ENCODE results near the gene TNFAIP8L3.
A peak's percentile ranks its signal among the peaks of the same experiment; 100 is the strongest.

The TNFAIP8L3 gene

GRCh38 chr15:51090753-51091152 is 4.0 kb downstream of the TNFAIP8L3 start:
- DNase-seq (ENCODE audit: low read depth in 1 of 2, low spot score in 1 of 2), result no peak

GRCh38 chr15:51089699-51090453 is 4.8 kb downstream of the TNFAIP8L3 start:
- no peak for DNase-seq (ENCODE audit: low read depth in 1 of 2, low spot score in 1 of 2)

- no peak for DNase-seq (ENCODE audit: low read depth in 1 of 2, low spot score in 1 of 2)
Measured at GRCh38 chr15:51089041-51089440, 5.7 kb downstream of the TNFAIP8L3 start.

DNA sequence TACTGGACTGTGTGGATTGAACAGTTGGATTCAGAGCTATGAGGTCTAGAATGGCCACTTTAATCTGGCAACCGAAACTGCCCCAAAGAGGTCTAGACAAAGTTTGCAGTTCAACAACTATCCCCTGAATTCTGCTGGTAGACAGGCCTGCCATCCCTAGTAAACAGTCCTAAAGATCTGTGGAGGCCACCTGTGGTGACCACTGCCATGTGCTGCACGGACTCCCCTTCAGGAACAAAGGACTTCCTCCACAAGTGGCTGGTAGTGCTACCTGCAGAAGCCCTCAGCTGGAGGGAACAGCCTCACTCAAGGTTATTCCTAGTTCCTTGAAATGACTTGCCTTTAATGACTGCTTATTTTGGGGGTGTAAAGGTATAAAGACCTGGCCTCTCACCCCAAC is 6.1 kb downstream of the TNFAIP8L3 start:
- DNase-seq (ENCODE audit: low read depth in 1 of 2, low spot score in 1 of 2), result no peak

DNA sequence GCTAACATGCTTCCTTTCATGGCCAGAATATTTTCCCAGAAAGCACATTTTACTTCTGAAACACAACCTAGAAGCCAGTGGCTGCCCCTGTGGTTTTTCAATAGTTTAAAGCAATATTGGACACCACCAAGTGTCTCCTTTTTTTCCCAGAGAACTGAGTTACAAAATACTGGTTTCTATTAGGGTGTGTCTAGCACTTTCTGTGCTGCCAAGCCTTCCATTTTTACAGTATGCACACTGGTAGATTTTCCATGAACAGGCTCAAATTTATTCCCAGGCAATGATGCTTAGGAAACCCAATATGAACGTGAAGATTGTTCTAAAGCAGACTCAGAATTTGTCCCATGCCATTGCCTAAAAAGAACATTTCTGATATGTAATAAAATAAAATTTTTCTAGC is 7.2 kb downstream of the TNFAIP8L3 start:
- DNase-seq (ENCODE audit: low read depth in 1 of 2, low spot score in 1 of 2), result no peak

GRCh38 chr15:51086409-51086808 is 8.3 kb downstream of the TNFAIP8L3 start:
- DNase-seq (ENCODE audit: low read depth in 1 of 2, low spot score in 1 of 2), result no peak

DNA sequence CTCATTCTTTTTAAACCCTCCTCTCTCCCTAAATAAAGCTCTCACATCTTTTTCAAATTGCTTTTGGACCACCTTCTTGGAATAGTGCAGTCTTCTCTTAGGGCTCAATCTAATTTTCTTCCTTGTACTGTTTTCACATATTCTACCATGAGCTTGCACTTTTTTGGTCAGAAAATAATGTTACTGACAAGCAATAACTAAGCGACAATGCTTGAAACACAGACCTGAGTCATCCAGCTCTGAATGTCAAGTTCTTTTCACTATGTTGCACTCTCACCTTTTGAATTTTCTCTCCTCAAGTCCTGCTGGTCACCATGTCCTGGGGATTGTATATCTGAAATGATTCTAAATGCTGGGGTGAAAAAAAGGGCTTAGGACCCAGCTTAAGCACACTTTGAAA is 8.9 kb downstream of the TNFAIP8L3 start:
- DNase-seq (ENCODE audit: low read depth in 1 of 2, low spot score in 1 of 2), result no peak

- no peak for DNase-seq (ENCODE audit: low read depth in 1 of 2, low spot score in 1 of 2)
Measured at GRCh38 chr15:51083641-51084166, 11.0 kb downstream of the TNFAIP8L3 start.

DNA sequence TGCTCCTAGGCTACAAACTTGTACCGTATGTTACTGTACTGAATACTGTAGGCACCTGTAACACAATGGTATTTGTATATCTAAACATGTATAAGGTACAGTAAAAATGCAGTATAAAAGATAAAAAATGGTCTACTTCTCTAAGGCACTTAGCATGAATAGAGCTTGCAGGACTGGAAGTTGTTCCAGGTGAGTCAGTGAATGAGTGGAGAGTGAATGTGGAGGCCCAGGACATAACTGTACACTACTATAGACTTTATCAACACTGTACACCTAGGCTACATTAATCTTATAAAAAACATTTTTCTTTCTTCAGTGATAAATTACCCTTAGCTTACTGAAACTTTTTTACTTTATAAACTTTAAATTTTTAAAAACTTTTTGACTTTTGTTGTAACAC is 12.5 kb downstream of the TNFAIP8L3 start:
- no peak for DNase-seq (ENCODE audit: low read depth in 1 of 2, low spot score in 1 of 2)

DNA sequence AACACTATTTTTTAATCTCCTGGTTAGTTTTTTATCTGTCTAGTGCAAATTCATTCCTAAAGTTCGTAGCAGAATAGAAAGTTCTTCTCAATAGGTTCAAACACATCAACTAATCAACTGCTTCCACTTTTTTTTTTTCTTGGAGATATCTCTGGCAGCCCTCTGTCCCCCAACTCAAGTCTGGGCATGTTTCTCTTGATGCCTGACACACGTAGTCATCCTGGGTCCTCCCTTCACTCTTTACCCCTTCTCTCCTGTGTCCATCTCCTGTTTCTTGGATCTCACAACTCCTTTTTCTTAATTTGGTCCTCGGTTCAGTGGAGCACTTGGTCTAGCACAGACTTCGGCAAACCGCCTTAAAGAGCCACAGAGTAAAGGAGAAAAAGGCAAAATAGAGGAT is 14.4 kb downstream of the TNFAIP8L3 start:
- no peak for DNase-seq (ENCODE audit: low read depth in 1 of 2, low spot score in 1 of 2)

- DNase-seq (ENCODE audit: low read depth in 1 of 2, low spot score in 1 of 2), result no peak
Measured at GRCh38 chr15:51079226-51079625, 15.5 kb downstream of the TNFAIP8L3 start.

GRCh38 chr15:51077221-51078153 is 17.2 kb downstream of the TNFAIP8L3 start:
- DNase-seq (ENCODE audit: low read depth in 1 of 2, low spot score in 1 of 2), result peak in 1 of 2 donors; percentile 57

DNA sequence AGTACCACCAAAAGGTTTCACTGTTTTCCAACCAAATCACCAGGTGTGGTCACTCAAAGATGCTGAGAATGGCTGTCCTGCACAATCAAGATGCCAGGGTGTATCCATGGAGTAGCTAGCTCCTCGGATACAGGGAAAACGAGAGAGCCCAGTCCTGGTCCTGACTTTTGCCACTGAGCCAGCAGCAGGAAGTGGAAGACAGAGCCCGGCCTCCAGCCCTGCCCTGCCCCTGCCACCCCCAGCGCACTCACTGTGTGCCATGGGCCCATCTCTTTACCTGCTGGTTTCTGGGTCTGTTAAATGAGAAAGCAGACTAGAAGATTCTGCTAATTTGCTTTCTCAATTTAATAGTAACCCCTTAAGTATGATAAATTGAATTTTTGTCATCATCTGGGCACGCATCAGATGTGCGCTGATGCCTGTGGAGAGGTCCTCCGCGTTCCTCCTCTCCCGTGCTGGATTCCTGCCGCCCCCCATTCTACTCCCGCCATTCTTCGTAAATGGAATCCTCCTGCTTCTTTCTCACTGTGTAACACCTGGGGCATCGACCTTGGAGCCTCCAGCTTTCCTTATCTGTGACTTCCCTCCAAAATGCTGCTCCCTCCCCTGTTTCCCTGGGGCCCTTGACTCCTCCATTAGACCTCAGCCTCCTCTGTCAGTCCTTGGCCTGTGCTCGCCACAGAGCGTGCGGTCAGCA is 18.0 kb downstream of the TNFAIP8L3 start:
- no peak for DNase-seq (ENCODE audit: low read depth in 1 of 2, low spot score in 1 of 2)

GRCh38 chr15:51075826-51076523 is 18.7 kb downstream of the TNFAIP8L3 start:
- DNase-seq (ENCODE audit: low read depth in 1 of 2, low spot score in 1 of 2), result no peak

DNA sequence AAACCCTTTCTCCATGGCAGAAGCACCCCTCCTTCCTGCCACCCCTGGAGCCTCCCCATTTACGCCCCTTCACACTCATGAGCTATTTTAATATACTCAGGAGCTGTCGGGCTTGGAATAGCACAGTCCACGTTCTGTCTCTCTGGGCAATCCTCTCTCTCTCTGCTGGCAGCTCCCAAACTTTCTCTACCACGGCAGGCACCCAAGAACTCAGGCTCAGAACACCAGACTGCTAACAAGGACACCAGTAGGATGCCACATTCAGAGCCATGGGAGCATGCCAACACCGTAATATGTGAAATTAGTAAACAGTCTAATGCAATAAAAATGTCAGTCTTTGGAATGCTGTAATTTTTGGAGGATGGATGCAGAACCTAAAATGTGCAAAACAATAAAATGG is 19.3 kb downstream of the TNFAIP8L3 start:
- no peak for DNase-seq (ENCODE audit: low read depth in 1 of 2, low spot score in 1 of 2)

DNA sequence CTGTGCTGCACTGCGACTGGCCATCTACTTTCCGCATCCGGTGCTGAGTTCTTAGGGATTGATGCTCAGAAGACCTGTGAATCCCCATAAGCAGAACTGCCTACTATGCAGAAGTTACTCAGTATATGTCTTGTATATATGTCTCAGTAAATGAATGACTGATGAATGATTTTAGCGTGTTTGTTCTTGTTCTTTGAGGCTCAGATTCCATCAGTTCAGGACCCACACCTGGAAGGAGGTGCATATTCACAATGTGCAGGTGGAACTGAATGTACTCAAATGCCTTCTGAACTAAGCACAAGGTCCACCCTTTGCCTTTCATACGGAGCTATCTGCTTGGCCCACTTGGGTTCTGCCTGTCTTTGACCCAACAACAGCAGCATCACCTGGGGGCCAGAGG is 19.8 kb downstream of the TNFAIP8L3 start:
- DNase-seq (ENCODE audit: low read depth in 1 of 2, low spot score in 1 of 2), result no peak

GRCh38 chr15:51071578-51071977 is 23.1 kb downstream of the TNFAIP8L3 start:
- no peak for DNase-seq (ENCODE audit: low read depth in 1 of 2, low spot score in 1 of 2)

GRCh38 chr15:51069983-51070382 is 24.7 kb downstream of the TNFAIP8L3 start:
- DNase-seq (ENCODE audit: low read depth in 1 of 2, low spot score in 1 of 2), result no peak

DNA sequence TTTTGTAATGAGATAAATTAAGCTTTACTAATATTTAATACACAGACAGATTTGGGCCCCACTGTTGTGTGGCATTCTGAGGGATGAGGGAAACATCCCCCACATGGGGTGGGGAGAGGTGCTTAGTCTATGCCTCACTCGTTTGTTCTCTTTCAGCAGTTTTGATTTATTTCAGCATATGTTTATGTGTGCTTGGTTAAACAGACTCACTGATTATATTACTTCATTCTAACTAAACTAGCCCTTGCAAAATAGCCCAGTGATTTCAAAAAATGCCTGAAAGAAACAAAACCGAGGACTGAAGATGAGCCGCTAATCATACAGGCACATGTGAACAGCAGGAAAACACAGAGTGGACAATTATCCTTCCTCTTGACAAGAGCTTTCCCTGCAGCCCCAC is 27.2 kb downstream of the TNFAIP8L3 start:
- DNase-seq (ENCODE audit: low read depth in 1 of 2, low spot score in 1 of 2), result no peak

GRCh38 chr15:51065781-51066180 is 28.9 kb downstream of the TNFAIP8L3 start:
- DNase-seq (ENCODE audit: low read depth in 1 of 2, low spot score in 1 of 2), result no peak

GRCh38 chr15:51065261-51065660 is 29.4 kb downstream of the TNFAIP8L3 start:
- no peak for DNase-seq (ENCODE audit: low read depth in 1 of 2, low spot score in 1 of 2)
